Upper lobe of left lung (tissue), 6 donors: ENCODE measurements around the gene MTFR1L. TPM values are rescaled to one million over a fixed set of nuclear protein-coding genes. Genes with fewer than 3 reads are reported as not detected.

Source experiments
- ATAC-seq, 2 donors: fragments of 200-7000 bp; cut with Tn5 transposase; one replicate each; pipeline ENCODE4 v1.9.1; 2022; ENCODE audit warnings: mild to moderate bottlenecking in 2 of 2, moderate library complexity in 2 of 2; ENCODE audit not compliant: low FRiP score in 2 of 2
- DNase-seq, 2 donors: peaks; one replicate each; pipeline ENCODE4 v3.0.0-alpha.2; 2019 to 2020
- H3K27ac ChIP-seq, 4 donors: fragments of 200-600 bp; sonication (generic); one replicate each; pipeline ENCODE4 v1.5.1; 2016 to 2019
- H3K27me3 ChIP-seq, 4 donors: fragments of 200-600 bp; sonication (generic); one replicate each; pipeline ENCODE4 v1.5.1; 2017 to 2019
- H3K36me3 ChIP-seq, 4 donors: fragments of 200-600 bp; sonication (generic); one replicate each; pipeline ENCODE4 v1.5.1; 2016 to 2019
- H3K4me1 ChIP-seq, 4 donors: fragments of 200-600 bp; sonication (generic); one replicate each; pipeline ENCODE4 v1.5.1; 2018 to 2019
- H3K4me3 ChIP-seq, 4 donors: fragments of 200-600 bp; sonication (generic); one replicate each; pipeline ENCODE4 v1.5.1; 2017 to 2019; ENCODE audit warnings: mild to moderate bottlenecking in 2 of 4, moderate library complexity in 1 of 4
- H3K9me3 ChIP-seq, 4 donors: fragments of 200-600 bp; sonication (generic); one replicate each; pipeline ENCODE4 v1.5.1; 2018 to 2019
- CTCF ChIP-seq, 6 experiments: fragments of 450-650 bp in 4 of 6; fragments of 200-600 bp in 2 of 6; sonication (generic) in 2 of 6; IDR thresholded peaks; one replicate each; pipeline ENCODE4 v1.5.1; 2016 to 2019; ENCODE audit warnings: antibody characterized with exemption in 6 of 6
- EP300 ChIP-seq, 4 donors: sonication (generic); formaldehyde crosslinking; IDR thresholded peaks; one replicate each; pipeline ENCODE4 v1.5.1; 2017; ENCODE audit warnings: antibody characterized with exemption in 4 of 4, control low read depth in 2 of 4
- POLR2A ChIP-seq, 4 donors: fragments of 450-650 bp; IDR thresholded peaks; one replicate each; pipeline ENCODE4 v1.5.1; 2016 to 2017; ENCODE audit warnings: antibody characterized with exemption in 4 of 4, mild to moderate bottlenecking in 2 of 4
- POLR2AphosphoS5 ChIP-seq, 2 donors: sonication (generic); formaldehyde crosslinking; IDR thresholded peaks; one replicate each; pipeline ENCODE4 v1.5.1; 2017; ENCODE audit warnings: antibody characterized with exemption in 2 of 2
- WGBS, 2 donors: methylation state at CpG; one replicate each; pipeline ENCODE4 v1.1.5; 2017 to 2018; 5-methylcytosine and 5-hydroxymethylcytosine counted together
- total RNA-seq, 6 donors: library from RNA; depleted of rRNA in 4 of 6; stranded (reverse); fragments of >200 nt in 4 of 6; gene quantifications; one replicate each; pipeline versions ENCODE4 v1.1.0 to v1.2.1, GENCODE V29; 2016 to 2021
- donor health status: DM: no; HTN: no; CAD: no; lungs with moderate emphysema.
- donor health status: DM: no; HTN: yes; CAD: no; lungs with severe emphysema.

MTFR1L gene
- total RNA-seq, 6 donors from 2014 or later: 43.2 to 80.7 (median 53.6) TPM

GRCh38 chr1:25772692-25773245 lies 47.0 kb upstream of the MTFR1L start:
- Histone ChIP-seq H3K4me1 (peaks cover 2 to 29% (median 14%) of the 10 kb centered on the region in 4 donors), H3K36me3 (peaks cover 0 to 13% (median 0%) of the 10 kb centered on the region in 4 donors), H3K27me3 (no peaks in the 10 kb centered on the region), H3K4me3 (no peak overlapping the region), H3K27ac (no peak overlapping the region), H3K9me3 (no peaks in the 10 kb centered on the region)
- ATAC-seq (no peak), DNase-seq (no peak)
- no peak for TF ChIP-seq POLR2A (IDR thresholded peaks at IDR 0.05)
- no peak for TF ChIP-seq CTCF (IDR thresholded peaks at IDR 0.05)
- 95% methylated on average over 5 of the region's 5 CpGs for WGBS, 2 donors

- Histone ChIP-seq H3K4me1 (peaks cover 2 to 29% (median 14%) of the 10 kb centered on the region in 4 donors), H3K27ac (peak overlapping the region in 1 of 4 donors; percentile 41), H3K9me3 (no peaks in the 10 kb centered on the region), H3K4me3 (no peak overlapping the region), H3K27me3 (no peaks in the 10 kb centered on the region), H3K36me3 (peaks cover 0 to 20% (median 0%) of the 10 kb centered on the region in 4 donors)
- TF ChIP-seq POLR2A (IDR thresholded peaks at IDR 0.05): no peak
- TF ChIP-seq POLR2AphosphoS5 (IDR thresholded peaks at IDR 0.05): no peak
- no peak for TF ChIP-seq CTCF (IDR thresholded peaks at IDR 0.05)
- TF ChIP-seq EP300 (IDR thresholded peaks at IDR 0.05): no peak
- DNase-seq: peak in 1 of 2 donors; percentile 81
- no peak for ATAC-seq
- 63 to 74% methylated on average over 3 to 4 of the region's 4 CpGs for WGBS, 2 donors
These were observed 46.2 kb upstream of the MTFR1L start for GRCh38 chr1:25773441-25774125.

DNA sequence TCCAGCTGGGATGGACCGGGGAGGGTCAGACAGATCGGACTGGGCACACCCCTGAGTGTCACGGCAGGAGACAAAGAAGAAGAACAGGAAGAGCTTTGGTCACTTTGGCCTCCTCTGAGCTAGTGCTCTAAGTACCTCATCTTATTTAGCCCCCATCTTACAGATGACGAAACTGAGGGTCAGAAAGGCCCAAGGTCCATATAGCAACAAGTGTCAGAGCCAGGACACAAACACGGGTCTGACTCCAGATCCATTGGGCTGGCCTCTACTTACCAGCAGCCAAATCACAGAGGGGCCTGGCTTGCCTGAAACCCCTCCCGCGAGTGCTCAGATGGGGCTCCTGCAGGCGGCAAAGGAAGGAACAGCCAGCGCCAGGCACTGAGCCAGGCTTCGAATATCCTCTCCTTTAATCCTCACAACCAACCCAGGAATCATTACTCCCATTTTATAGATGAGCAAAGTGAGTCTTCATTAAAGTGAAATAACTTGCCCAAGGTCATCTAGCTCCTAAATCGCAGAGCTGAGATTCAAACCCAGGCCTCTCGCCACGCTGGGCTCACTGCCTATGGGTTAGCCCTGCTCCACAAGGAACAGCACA lies 45.4 kb upstream of the MTFR1L start:
- Histone ChIP-seq H3K27ac (peak overlapping the region in 1 of 4 donors; percentile 41), H3K27me3 (no peaks in the 10 kb centered on the region), H3K36me3 (peaks cover 0 to 24% (median 0%) of the 10 kb centered on the region in 4 donors), H3K9me3 (no peaks in the 10 kb centered on the region), H3K4me1 (peaks cover 2 to 29% (median 14%) of the 10 kb centered on the region in 4 donors), H3K4me3 (no peak overlapping the region)
- DNase-seq (no peak), ATAC-seq (no peak)
- WGBS, 2 donors: 78 to 79% methylated on average over 11 to 13 of the region's 13 CpGs
- TF ChIP-seq EP300 (IDR thresholded peaks at IDR 0.05) (no peak), POLR2A (IDR thresholded peaks at IDR 0.05) (no peak), POLR2AphosphoS5 (IDR thresholded peaks at IDR 0.05) (no peak), CTCF (IDR thresholded peaks at IDR 0.05) (no peak)

DNA sequence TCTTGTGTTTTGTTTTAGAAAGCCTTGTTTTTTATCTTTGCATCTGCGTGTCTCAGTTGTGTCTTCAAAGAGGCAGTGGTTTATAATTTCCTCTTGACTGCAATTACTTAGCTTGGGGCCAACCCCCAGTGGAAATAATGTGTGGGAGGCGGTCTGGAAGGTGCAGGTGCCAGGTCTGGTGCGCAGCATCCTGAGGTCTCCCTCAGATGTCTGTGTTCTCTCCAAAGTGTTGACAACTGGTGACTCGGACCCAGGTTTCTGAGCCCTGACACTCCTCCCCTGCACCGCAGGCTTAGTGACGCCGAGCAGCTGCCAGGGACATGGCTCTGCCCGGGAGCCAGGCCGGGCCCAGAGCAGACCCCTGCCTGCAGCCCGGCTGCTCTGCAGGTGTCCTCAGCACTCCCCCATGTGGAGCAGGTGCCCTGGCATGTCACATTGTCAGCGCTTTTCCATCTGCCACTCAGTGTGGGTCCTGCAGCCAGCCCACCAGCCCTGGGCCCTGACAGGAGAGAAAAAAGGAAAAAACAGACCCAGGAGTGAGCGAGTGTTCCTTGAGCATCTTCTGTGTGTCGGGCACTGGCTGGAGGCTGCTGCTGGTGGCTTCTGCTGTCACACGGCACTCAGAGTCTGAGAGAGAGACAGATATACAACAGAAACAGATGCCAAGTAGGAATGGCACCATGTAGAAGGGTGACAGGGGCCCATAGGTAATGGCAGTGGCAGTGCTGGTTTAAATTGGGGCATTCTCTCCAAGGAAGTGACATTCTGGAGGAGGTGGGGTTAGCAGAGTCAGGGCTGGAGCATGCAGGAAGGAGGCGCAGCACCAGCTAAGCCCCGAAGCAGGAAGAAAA lies 44.6 kb upstream of the MTFR1L start:
- no peak overlapping the region for H3K4me3 ChIP-seq
- H3K36me3 ChIP-seq: peaks cover 0 to 24% (median 0%) of the 10 kb centered on the region in 4 donors
- H3K9me3 ChIP-seq: no peaks in the 10 kb centered on the region
- ATAC-seq: no peak
- 64 to 77% methylated on average over 10 to 16 of the region's 16 CpGs for WGBS, 2 donors
- no peaks in the 10 kb centered on the region for H3K27me3 ChIP-seq
- peak overlapping the region in 1 of 4 donors; percentile 6 for H3K27ac ChIP-seq
- no peak for DNase-seq
- TF ChIP-seq CTCF (IDR thresholded peaks at IDR 0.05) (no peak), POLR2A (IDR thresholded peaks at IDR 0.05) (no peak), POLR2AphosphoS5 (IDR thresholded peaks at IDR 0.05) (no peak), EP300 (IDR thresholded peaks at IDR 0.05) (no peak)
- peaks cover 2 to 27% (median 11%) of the 10 kb centered on the region in 4 donors for H3K4me1 ChIP-seq
